Stimulated activated CD4-positive, alpha-beta T cell treated with anti-CD3 and anti-CD28 coated beads, Interleukin-4, amount 100 ng/mL, for 48 hours (primary cell): Measurements from ENCODE around the gene EXOC2.

Experiments used
- DNase-seq, 2 donors: peaks; one replicate each; pipeline ENCODE4 v3.0.0-alpha.2; 2020; ENCODE audit warnings: low read depth in 2 of 2

The EXOC2 gene

GRCh38 chr6:692858-693722, at the start of gene EXOC2:
EXOC2 (minus strand) TSS chr6:693139; CDS start chr6:637818, 55,321 bp downstream.
- DNase-seq = peak; percentile 77 to 82

GRCh38 chr6:741410-742339, 48.7 kb upstream of the EXOC2 start:
- no peak for DNase-seq

- DNase-seq = no peak
Observed at GRCh38 chr6:736657-737446, 43.9 kb upstream of the EXOC2 start.

- no peak for DNase-seq
Observed at GRCh38 chr6:733431-734219, 40.7 kb upstream of the EXOC2 start.

GRCh38 chr6:731924-732323, 39.0 kb upstream of the EXOC2 start:
- DNase-seq = no peak

GRCh38 chr6:729606-730320, 36.8 kb upstream of the EXOC2 start:
- no peak for DNase-seq

GRCh38 chr6:727856-728255, 34.9 kb upstream of the EXOC2 start:
- no peak for DNase-seq

GRCh38 chr6:723540-723939, 30.6 kb upstream of the EXOC2 start:
- DNase-seq = no peak

- no peak for DNase-seq
Observed at GRCh38 chr6:722608-723007, 29.7 kb upstream of the EXOC2 start.

- DNase-seq = peak; percentile 77 to 79
Observed at GRCh38 chr6:722077-722524, 29.2 kb upstream of the EXOC2 start.

GRCh38 chr6:718345-718744, 25.4 kb upstream of the EXOC2 start:
- DNase-seq = no peak

GRCh38 chr6:717135-717534, 24.2 kb upstream of the EXOC2 start:
- DNase-seq = no peak

GRCh38 chr6:715709-716491, 23.0 kb upstream of the EXOC2 start:
- no peak for DNase-seq

- DNase-seq = no peak
Observed at GRCh38 chr6:714100-714499, 21.2 kb upstream of the EXOC2 start.

- DNase-seq = no peak
Observed at GRCh38 chr6:713351-713750, 20.4 kb upstream of the EXOC2 start.

- DNase-seq = no peak
Observed at GRCh38 chr6:712805-713204, 19.9 kb upstream of the EXOC2 start.

- no peak for DNase-seq
Observed at GRCh38 chr6:711925-712324, 19.0 kb upstream of the EXOC2 start.

GRCh38 chr6:710601-711571, 17.9 kb upstream of the EXOC2 start:
- DNase-seq = peak; percentile 37 to 46
